Measurements from ENCODE around the gene KCNMA1. TPM values are rescaled to one million over a fixed set of nuclear protein-coding genes. Genes with fewer than 3 reads are reported as not detected.

KCNMA1 gene
- total and polyA plus RNA-seq, 2 donors from 2014 or later, result 4.2 to 8.9 TPM

DNA sequence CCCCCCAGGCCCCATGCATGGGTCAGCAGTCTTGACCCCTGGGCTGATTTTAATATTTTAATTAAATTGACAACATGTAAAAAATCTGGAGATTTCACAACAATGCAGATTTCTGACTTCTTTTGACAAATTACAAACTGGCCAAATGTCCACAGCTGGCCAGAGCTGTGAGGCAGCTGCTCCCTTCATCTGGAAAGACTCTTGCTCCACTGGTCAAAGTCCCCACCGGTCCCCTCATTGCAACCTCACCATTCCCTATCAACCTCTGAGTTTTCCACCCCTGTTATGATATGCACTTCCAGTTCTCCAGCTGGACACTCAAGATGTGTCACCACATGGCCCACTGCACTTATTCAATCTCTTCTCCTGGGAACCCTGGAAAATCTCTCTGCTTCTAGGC, 266.2 kb downstream of the KCNMA1 start:
- intact Hi-C loops (cut with DNase I), result no loop called here
- TF ChIP-seq, protein P1, sequence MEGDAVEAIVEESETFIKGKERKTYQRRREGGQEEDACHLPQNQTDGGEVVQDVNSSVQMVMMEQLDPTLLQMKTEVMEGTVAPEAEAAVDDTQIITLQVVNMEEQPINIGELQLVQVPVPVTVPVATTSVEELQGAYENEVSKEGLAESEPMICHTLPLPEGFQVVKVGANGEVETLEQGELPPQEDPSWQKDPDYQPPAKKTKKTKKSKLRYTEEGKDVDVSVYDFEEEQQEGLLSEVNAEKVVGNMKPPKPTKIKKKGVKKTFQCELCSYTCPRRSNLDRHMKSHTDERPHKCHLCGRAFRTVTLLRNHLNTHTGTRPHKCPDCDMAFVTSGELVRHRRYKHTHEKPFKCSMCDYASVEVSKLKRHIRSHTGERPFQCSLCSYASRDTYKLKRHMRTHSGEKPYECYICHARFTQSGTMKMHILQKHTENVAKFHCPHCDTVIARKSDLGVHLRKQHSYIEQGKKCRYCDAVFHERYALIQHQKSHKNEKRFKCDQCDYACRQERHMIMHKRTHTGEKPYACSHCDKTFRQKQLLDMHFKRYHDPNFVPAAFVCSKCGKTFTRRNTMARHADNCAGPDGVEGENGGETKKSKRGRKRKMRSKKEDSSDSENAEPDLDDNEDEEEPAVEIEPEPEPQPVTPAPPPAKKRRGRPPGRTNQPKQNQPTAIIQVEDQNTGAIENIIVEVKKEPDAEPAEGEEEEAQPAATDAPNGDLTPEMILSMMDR (IDR thresholded peaks at IDR 0.05; ENCODE audit: borderline replicate concordance, extremely low read depth, insufficient read depth), result no peak
- no peak for FAIRE-seq

DNA sequence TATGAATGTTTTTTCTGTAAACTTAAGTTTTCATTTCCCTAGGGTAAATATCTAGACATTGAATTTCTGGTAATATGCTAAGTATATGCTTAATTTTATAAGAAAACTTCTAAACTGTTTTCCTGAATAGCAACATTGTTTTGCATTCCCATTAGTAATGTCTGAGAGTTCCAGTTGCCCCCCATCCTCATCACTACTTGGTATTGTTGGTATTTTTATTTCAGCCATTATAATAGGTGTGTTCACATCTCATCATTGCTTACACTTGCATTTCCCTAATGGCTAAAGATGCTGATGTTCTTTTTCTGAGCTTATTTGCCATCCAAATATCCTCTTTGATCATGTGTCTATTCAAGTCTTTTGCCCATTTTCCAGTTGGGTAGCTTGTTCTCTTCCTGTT, 269.6 kb downstream of the KCNMA1 start:
- no peak overlapping the region for H3K27ac ChIP-seq (ENCODE audit: low read depth in 2 of 2, low read length in 2 of 2)
- H3K4me1 ChIP-seq (ENCODE audit: control insufficient read depth in 2 of 3, insufficient read depth in 2 of 3, low read depth in 1 of 3, low read length in 3 of 3), result no peaks in the 10 kb centered on the region
- no peaks in the 10 kb centered on the region for H3K36me3 ChIP-seq (ENCODE audit: control insufficient read depth in 2 of 3, insufficient read depth in 3 of 3, low read length in 3 of 3)
- H3K27me3 ChIP-seq (ENCODE audit: control insufficient read depth, insufficient read depth, low read length), result no peaks in the 10 kb centered on the region
- H3K4me3 ChIP-seq (ENCODE audit: low read length in 3 of 3), result no peak overlapping the region
- peaks cover 0 to 16% (median 2%) of the 10 kb centered on the region in 3 donors for H3K9me3 ChIP-seq (ENCODE audit: control insufficient read depth in 2 of 3, insufficient read depth in 1 of 3, low read length in 3 of 3)
- no peak for FAIRE-seq
- TF ChIP-seq, protein P1 (IDR thresholded peaks at IDR 0.05; ENCODE audit: borderline replicate concordance, extremely low read depth, insufficient read depth), result no peak
- DNase-seq, result no peak
- H3K9ac ChIP-seq (ENCODE audit: low read length in 3 of 3), result no peak overlapping the region
- intact Hi-C loops (cut with DNase I), result no loop called here

More for the DNA sequence above, 266.2 kb downstream of the KCNMA1 start:
- no peaks in the 10 kb centered on the region for H3K36me3 ChIP-seq (ENCODE audit: control insufficient read depth in 2 of 3, insufficient read depth in 3 of 3, low read length in 3 of 3)
- H3K27ac ChIP-seq (ENCODE audit: low read depth in 2 of 2, low read length in 2 of 2), result no peak overlapping the region
- H3K9me3 ChIP-seq (ENCODE audit: control insufficient read depth in 2 of 3, insufficient read depth in 1 of 3, low read length in 3 of 3), result peaks cover 0 to 16% (median 2%) of the 10 kb centered on the region in 3 donors
- no peak overlapping the region for H3K4me3 ChIP-seq (ENCODE audit: low read length in 3 of 3)
- no peaks in the 10 kb centered on the region for H3K27me3 ChIP-seq (ENCODE audit: control insufficient read depth, insufficient read depth, low read length)
- DNase-seq, result no peak
- H3K4me1 ChIP-seq (ENCODE audit: control insufficient read depth in 2 of 3, insufficient read depth in 2 of 3, low read depth in 1 of 3, low read length in 3 of 3), result no peaks in the 10 kb centered on the region
- H3K9ac ChIP-seq (ENCODE audit: low read length in 3 of 3), result no peak overlapping the region

DNA sequence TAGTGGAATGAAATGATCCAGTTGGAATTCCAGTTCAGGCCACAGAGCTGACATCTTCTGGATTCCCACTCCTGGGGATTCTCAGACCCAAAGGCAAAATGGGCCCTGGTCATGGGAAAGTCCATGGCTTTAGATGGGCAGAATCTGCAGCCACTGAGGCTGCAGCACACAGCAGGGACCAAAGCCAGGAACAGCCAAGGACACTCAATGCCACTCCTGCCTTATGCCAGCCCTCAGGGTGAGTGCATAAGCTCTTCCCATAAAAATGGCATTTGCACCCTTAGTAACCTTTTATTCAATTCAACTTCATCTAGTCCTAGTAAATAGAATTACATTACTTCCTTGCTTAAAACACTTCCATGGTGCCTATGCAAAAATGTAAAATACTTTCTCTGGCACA, 274.4 kb downstream of the KCNMA1 start:
- intact Hi-C loops (cut with DNase I), result no loop called here
- H3K9me3 ChIP-seq (ENCODE audit: control insufficient read depth in 2 of 3, insufficient read depth in 1 of 3, low read length in 3 of 3), result peaks cover 0 to 7% (median 2%) of the 10 kb centered on the region in 3 donors
- H3K4me1 ChIP-seq (ENCODE audit: control insufficient read depth in 2 of 3, insufficient read depth in 2 of 3, low read depth in 1 of 3, low read length in 3 of 3), result no peaks in the 10 kb centered on the region
- TF ChIP-seq, protein P1 (IDR thresholded peaks at IDR 0.05; ENCODE audit: borderline replicate concordance, extremely low read depth, insufficient read depth), result no peak
- DNase-seq (no peak), FAIRE-seq (no peak)
- no peak overlapping the region for H3K9ac ChIP-seq (ENCODE audit: low read length in 3 of 3)
- no peaks in the 10 kb centered on the region for H3K27me3 ChIP-seq (ENCODE audit: control insufficient read depth, insufficient read depth, low read length)
- H3K4me3 ChIP-seq (ENCODE audit: low read length in 3 of 3), result no peak overlapping the region
- H3K27ac ChIP-seq (ENCODE audit: low read depth in 2 of 2, low read length in 2 of 2), result no peak overlapping the region
- H3K36me3 ChIP-seq (ENCODE audit: control insufficient read depth in 2 of 3, insufficient read depth in 3 of 3, low read length in 3 of 3), result no peaks in the 10 kb centered on the region

DNA sequence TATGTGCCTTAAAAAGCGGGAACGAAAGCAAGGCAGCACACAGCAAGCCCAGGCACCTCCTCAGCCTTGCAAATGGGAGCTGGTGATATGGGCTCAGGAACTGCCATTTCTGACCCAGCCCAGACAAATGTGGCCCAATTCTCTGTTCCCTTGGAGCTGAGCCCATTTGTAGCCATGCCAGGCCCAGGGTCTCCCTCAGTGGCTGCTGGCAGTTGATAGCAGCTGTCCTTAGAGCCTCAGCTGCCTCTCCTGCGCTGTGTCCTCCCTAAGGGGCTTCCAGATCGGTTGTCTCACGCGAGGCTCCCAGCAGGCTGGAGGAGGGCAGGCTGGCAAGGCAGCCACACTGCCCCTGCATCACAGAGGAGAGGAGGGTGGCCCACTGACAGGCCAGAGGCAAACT, 275.8 kb downstream of the KCNMA1 start:
- TF ChIP-seq, protein P1 (IDR thresholded peaks at IDR 0.05; ENCODE audit: borderline replicate concordance, extremely low read depth, insufficient read depth), result no peak

More for the DNA sequence above, 275.8 kb downstream of the KCNMA1 start:
- H3K4me3 ChIP-seq (ENCODE audit: low read length in 3 of 3), result no peak overlapping the region
- no peak overlapping the region for H3K27ac ChIP-seq (ENCODE audit: low read depth in 2 of 2, low read length in 2 of 2)
- H3K9me3 ChIP-seq (ENCODE audit: control insufficient read depth in 2 of 3, insufficient read depth in 1 of 3, low read length in 3 of 3), result no peaks in the 10 kb centered on the region
- intact Hi-C loops (cut with DNase I), result no loop called here
- H3K27me3 ChIP-seq (ENCODE audit: control insufficient read depth, insufficient read depth, low read length), result no peaks in the 10 kb centered on the region
- FAIRE-seq (no peak), DNase-seq (no peak)
- H3K9ac ChIP-seq (ENCODE audit: low read length in 3 of 3), result no peak overlapping the region
- H3K36me3 ChIP-seq (ENCODE audit: control insufficient read depth in 2 of 3, insufficient read depth in 3 of 3, low read length in 3 of 3), result no peaks in the 10 kb centered on the region
- H3K4me1 ChIP-seq (ENCODE audit: control insufficient read depth in 2 of 3, insufficient read depth in 2 of 3, low read depth in 1 of 3, low read length in 3 of 3), result no peaks in the 10 kb centered on the region

Measured in kidney (tissue), 14 donors.